ENCODE data around the gene KDM2A. TPM values are rescaled to one million over a fixed set of nuclear protein-coding genes. Genes with fewer than 3 reads are reported as not detected.

Gene KDM2A
- 51.1 and 75.2 TPM in 2 replicates for total RNA-seq

DNA sequence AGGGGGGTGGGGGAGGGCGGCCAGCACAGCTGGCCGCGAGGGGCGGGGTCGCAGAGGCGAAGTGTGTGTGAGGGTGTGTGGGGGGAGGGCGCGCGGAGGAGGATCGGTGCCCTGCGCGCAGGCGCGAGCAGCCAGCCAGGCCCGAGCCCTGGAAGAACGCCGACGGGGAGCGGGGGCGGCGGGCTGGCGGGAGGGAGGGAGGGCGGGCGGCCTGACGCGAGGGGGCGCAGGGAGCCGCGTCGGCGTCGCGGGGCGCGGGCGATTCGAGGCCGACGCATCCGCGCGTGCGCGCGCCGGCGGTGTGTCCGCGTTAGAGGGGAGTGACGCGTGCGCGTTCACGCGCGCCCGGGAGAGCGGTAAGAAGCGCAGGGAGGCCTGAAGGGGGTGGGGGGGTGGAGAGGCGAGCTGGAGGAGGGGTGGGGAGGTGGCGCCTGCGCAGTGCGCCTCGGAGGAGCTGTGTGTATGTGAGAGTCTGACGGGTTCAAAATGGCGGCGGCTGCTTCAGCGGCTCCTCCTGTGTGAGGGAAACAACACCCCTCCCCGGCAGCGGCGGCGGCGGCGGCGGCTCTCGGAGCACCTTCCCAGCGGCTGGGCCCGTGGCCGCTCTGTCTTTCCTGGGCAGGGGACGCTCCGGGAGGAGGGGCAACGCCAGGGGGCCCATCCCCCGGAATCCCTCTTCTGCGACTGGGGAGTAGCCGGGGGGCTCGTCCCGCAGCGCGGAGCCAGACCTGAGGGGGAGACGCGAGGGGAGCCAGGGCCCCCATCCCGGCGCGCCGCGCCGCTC is at the start of gene KDM2A:
Gene KDM2A (plus strand): TSS at position 463 of the 784 bp plus-strand sequence. CDS start 2,054 bp downstream, outside the sequence.

DNA sequence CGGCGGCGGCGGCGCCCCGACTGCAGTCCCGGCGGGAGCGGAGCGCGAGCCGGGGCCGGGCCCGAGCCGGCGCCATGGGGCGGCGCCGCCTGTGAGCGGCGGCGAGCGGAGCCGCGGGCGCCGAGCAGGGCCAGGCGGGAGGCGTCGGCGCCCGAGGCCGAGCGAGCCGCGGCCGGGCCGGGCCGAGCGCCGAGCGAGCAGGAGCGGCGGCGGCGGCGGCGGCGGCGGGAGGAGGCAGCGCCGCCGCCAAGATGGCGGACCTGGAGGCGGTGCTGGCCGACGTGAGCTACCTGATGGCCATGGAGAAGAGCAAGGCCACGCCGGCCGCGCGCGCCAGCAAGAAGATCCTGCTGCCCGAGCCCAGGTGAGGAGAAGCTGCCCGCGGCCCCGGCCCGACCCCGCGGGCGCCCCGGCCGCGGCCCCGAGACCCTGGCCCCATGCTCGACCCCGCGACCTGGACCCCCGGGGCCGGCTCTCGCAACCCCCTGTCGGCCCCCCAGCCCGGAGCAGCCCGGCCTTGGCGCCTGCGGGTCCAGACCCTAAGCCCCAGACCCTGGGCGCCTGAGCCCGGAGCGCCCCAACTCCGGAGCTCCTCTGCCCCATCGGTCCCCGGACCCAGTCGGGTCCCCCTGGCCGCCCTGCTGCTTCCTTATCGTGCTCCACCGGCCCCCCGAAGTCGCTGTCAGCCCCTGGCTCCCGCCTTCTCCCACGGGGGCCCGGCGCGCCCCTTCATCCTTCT is 147.6 kb downstream of the KDM2A start, which contains the start of gene GRK2:
Gene GRK2 (plus strand): TSS at position 25 of the 739 bp plus-strand sequence. CDS start 227 bp downstream, at position 252.

DNA sequence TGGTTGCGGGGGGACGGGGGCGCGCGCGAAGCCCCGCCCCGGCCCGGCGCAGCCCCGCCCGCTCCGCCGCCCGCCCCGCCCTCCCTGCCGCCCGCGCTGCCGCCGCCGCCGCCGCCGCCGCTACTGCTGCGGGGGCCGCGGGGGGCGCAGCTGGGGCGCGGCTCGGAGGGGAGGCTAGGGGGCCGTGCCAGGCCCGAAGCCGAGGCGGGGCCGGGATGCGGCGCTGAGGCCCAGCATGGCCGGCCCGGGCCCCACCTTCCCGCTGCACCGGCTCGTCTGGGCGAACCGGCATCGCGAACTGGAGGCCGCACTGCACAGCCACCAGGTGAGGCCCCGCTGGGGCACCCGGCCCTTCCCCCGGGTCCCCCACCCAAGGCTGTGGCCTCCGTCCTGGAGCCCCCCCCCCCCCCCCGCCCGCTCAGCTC is 170.2 kb downstream of the KDM2A start, which contains the start of gene ANKRD13D:
Gene ANKRD13D (plus strand): TSS at position 78 of the 425 bp plus-strand sequence. CDS start 158 bp downstream, at position 236.

DNA sequence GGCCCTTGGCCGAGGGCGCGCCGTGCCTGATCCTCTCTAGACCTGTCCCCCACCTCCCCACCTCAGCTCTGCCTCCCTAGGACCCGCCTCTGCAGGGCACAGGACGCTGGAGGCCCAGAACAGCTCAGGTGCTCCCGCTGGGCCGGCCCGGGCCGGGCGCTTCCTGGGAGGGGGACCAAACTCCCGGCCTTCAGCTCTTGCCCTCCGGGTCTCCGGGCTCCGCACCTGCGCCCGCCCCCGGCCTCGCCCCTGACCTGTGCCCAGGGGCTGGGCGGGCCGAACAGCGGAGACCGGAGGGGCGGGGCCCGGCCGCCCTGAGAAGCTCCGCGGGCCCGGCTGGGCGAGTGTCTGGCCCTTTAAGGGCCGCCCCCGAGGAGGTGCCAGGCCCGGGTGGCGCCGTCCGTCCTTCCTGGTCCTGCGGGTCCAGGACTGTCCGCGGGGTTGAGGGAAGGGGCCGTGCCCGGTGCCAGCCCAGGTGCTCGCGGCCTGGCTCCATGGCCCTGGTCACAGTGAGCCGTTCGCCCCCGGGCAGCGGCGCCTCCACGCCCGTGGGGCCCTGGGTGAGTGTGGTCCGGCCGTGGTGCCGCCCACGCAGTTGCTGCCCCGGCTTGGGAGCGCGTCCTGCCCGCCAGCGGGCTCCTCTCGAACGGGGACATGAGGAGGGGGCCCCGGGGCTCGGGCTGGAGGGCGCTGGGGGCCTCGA is 184.2 kb downstream of the KDM2A start, which contains the start of gene SSH3:
Gene SSH3 (plus strand): TSS at position 399 of the 703 bp plus-strand sequence. CDS start 96 bp downstream, at position 495.

Other genes starting within 250 kb of the KDM2A start
- 11.5 and 31.5 TPM in 2 replicates for gene PC, start 160.9 kb upstream of the KDM2A start, total RNA-seq
- 0.30 TPM in 1 of 2 replicates, not detected in the other for gene C11orf86, start 144.0 kb upstream of the KDM2A start, total RNA-seq
- gene SYT12, start 96.1 kb upstream of the KDM2A start, total RNA-seq = 0.14 and 0.30 TPM in 2 replicates
- 9.7 and 10.1 TPM in 2 replicates for gene RHOD, start 62.4 kb upstream of the KDM2A start, total RNA-seq
- gene GRK2, start 147.2 kb downstream of the KDM2A start, total RNA-seq = 24.6 and 33.1 TPM in 2 replicates
- 39.8 and 50.2 TPM in 2 replicates for gene ANKRD13D, start 170.0 kb downstream of the KDM2A start, total RNA-seq
- gene SSH3, start 184.3 kb downstream of the KDM2A start, total RNA-seq = 13.1 and 18.6 TPM in 2 replicates
- gene POLD4, start 234.3 kb downstream of the KDM2A start, total RNA-seq = 44.2 and 48.7 TPM in 2 replicates